K562 (cell line): ENCODE results near the gene CFAP20DC. TPM values are rescaled to one million over a fixed set of nuclear protein-coding genes. Genes with fewer than 3 reads are reported as not detected.

ENCODE experiments used
- ATAC-seq: fragments of 200-7000 bp; cut with Tn5 transposase; 3 replicates; pipeline ENCODE4 v1.9.1; 2020; ENCODE audit warnings: moderate library complexity
- BruUV-seq: library from RNA; stranded (reverse); fragments of 400-500 nt; replicated peaks from 2 replicates; lab custom pipeline; 2021; lab: Mats Ljungman, UMichigan
- CTCF ChIA-PET: fragments of 300-600 bp; formaldehyde crosslinking; extraction: SDS; loops from one replicate; lab custom pipeline; 2021; ENCODE audit warnings: low intra/inter-chr PET ratio; lab: Yijun Ruan, JAX
- POLR2A ChIA-PET: fragments of 300-600, 350-650 bp; sonication (Branson Sonifier 250); formaldehyde crosslinking; extraction: SDS; loops from one replicate; lab custom pipeline; 2021; ENCODE audit warnings: antibody characterized with exemption, inconsistent platforms; lab: Yijun Ruan, JAX
- DNase-seq, 4 experiments: peaks; one replicate each; pipeline versions ENCODE4 v3.0.0 to v3.0.0-alpha.2; 2011 to 2018; ENCODE audit warnings: low spot score in 3 of 4, mixed read lengths in 3 of 4; ENCODE audit errors: extremely low read depth in 1 of 4
- FAIRE-seq: peaks from 2 replicates; lab custom pipeline; 2011; peaks lifted over from hg19 to GRCh38; lab: Jason Lieb, UNC
- H2AFZ ChIP-seq: 2 replicates; pipeline ENCODE4 v1.6.0; 2011; ENCODE audit warnings: low read depth, low read length, control low read depth, inconsistent platforms
- H3K27ac ChIP-seq: fragments of 200-600 bp; 3 replicates; pipeline ENCODE4 v1.8.0; 2011; ENCODE audit warnings: low read depth, mild to moderate bottlenecking, control low read depth, inconsistent platforms, low read length, moderate library complexity, mixed read lengths; ENCODE audit errors: extremely low read depth
- H3K27me3 ChIP-seq, 2 experiments: fragments of 300-600 bp in 1 of 2; 2 replicates in 1 of 2; 3 replicates in 1 of 2; pipeline versions ENCODE4 v1.6.0 to v1.8.0; 2011; ENCODE audit warnings: inconsistent platforms in 2 of 2, low read length in 2 of 2, mild to moderate bottlenecking in 1 of 2, mixed read lengths in 1 of 2, moderate library complexity in 1 of 2; ENCODE audit not compliant: control insufficient read depth in 2 of 2, insufficient read depth in 2 of 2
- H3K36me3 ChIP-seq: fragments of 300-600 bp; 3 replicates; pipeline ENCODE4 v1.8.0; 2011; ENCODE audit warnings: mild to moderate bottlenecking, low read length, inconsistent platforms; ENCODE audit not compliant: control insufficient read depth, insufficient read depth
- H3K4me1 ChIP-seq, 2 experiments: fragments of 200-600 bp in 1 of 2; replicated peaks in 1 of 2; 2 replicates in 1 of 2; 3 replicates in 1 of 2; pipeline versions ENCODE4 v1.5.1 to v1.8.0; 2011; ENCODE audit warnings: inconsistent platforms in 2 of 2, low read length in 2 of 2, mild to moderate bottlenecking in 1 of 2, mixed read lengths in 1 of 2, moderate library complexity in 1 of 2; ENCODE audit not compliant: control insufficient read depth in 2 of 2, insufficient read depth in 2 of 2
- H3K4me2 ChIP-seq: 2 replicates; pipeline ENCODE4 v1.6.1; 2011; ENCODE audit warnings: low read length, control low read depth, inconsistent platforms, mixed read lengths; ENCODE audit not compliant: insufficient read depth
- H3K4me3 ChIP-seq: fragments of 200-600 bp; sonication (generic), shearing (Covaris generic); 2 replicates; pipeline ENCODE4 v1.5.1; 2016; ENCODE audit warnings: control low read depth, inconsistent platforms
- H3K79me2 ChIP-seq: fragments of 200-600 bp; 3 replicates; pipeline ENCODE4 v1.8.0; 2011; ENCODE audit warnings: low read length, inconsistent platforms; ENCODE audit not compliant: control insufficient read depth, insufficient read depth
- H3K9ac ChIP-seq, 2 experiments: 2 replicates each; pipeline versions ENCODE4 v1.6.0 to v1.6.1; 2011; ENCODE audit warnings: low read depth in 2 of 2, low read length in 2 of 2, control low read depth in 1 of 2, inconsistent platforms in 1 of 2, mild to moderate bottlenecking in 1 of 2, mixed read lengths in 1 of 2; ENCODE audit not compliant: insufficient read depth in 1 of 2
- H3K9me1 ChIP-seq: one replicate; pipeline ENCODE4 v1.6.0; 2011; ENCODE audit warnings: inconsistent platforms, mild to moderate bottlenecking, low read length, moderate library complexity; ENCODE audit not compliant: control insufficient read depth, insufficient read depth
- H3K9me3 ChIP-seq: replicated peaks from 2 replicates; pipeline ENCODE4 v1.5.1; 2011; ENCODE audit warnings: low read depth, low read length, inconsistent platforms; ENCODE audit not compliant: control insufficient read depth, insufficient read depth
- H4K20me1 ChIP-seq: replicated peaks from 2 replicates; pipeline ENCODE4 v1.6.1; 2011; ENCODE audit warnings: low read length, inconsistent platforms, mixed read lengths; ENCODE audit not compliant: control insufficient read depth, insufficient read depth
- CREB1 ChIP-seq, 2 experiments: sonication (generic) in 1 of 2; formaldehyde crosslinking in 1 of 2; IDR thresholded peaks; 2 replicates each; pipeline versions ENCODE4 v1.6.1 to v1.8.0; 2012 to 2022; ENCODE audit warnings: inconsistent platforms in 1 of 2, mild to moderate bottlenecking in 1 of 2, missing genetic modification reagents in 1 of 2, moderate library complexity in 1 of 2
- FOXK2 ChIP-seq, 2 experiments: fragments of 450-650 bp; IDR thresholded peaks in 1 of 2; conservative IDR thresholded peaks in 1 of 2; 2 replicates each; pipeline ENCODE4 v1.6.1; 2016; ENCODE audit warnings: low read depth in 2 of 2, mild to moderate bottlenecking in 1 of 2
- GATA2 ChIP-seq: sonication (generic); formaldehyde crosslinking; IDR thresholded peaks from 2 replicates; pipeline ENCODE4 v1.4.0; 2020; ENCODE audit warnings: mild to moderate bottlenecking, missing genetic modification reagents
- MTA3 ChIP-seq: fragments of 450-650 bp; formaldehyde crosslinking; IDR thresholded peaks from 2 replicates; pipeline ENCODE4 v1.6.1; 2017; ENCODE audit warnings: mild to moderate bottlenecking, borderline replicate concordance
- PHB ChIP-seq: fragments of 250-450 bp; sonication (Bioruptor Pico); IDR thresholded peaks from 2 replicates; pipeline ENCODE4 v1.5.0; 2021
- PKNOX1 ChIP-seq: fragments of 450-650 bp; IDR thresholded peaks from 2 replicates; pipeline ENCODE4 v1.6.1; 2016
- POLR2G ChIP-seq: fragments of 200-400 bp; formaldehyde crosslinking; IDR thresholded peaks from 2 replicates; pipeline ENCODE4 v1.6.1; 2017; ENCODE audit warnings: low read depth, mild to moderate bottlenecking, antibody characterized with exemption, low read length, moderate library complexity
- RBFOX2 ChIP-seq: fragments of 200-400 bp; formaldehyde crosslinking; IDR thresholded peaks from 2 replicates; pipeline ENCODE4 v1.6.1; 2017; ENCODE audit warnings: low read depth, mild to moderate bottlenecking, low read length, moderate library complexity
- ZBTB49 ChIP-seq: sonication (generic); formaldehyde crosslinking; IDR thresholded peaks from 2 replicates; pipeline ENCODE4 v1.8.0; 2022; ENCODE audit warnings: missing genetic modification reagents, mild to moderate bottlenecking, borderline replicate concordance
- ZFX ChIP-seq: sonication (generic); formaldehyde crosslinking; IDR thresholded peaks from 2 replicates; pipeline ENCODE4 v1.8.0; 2022; ENCODE audit warnings: mild to moderate bottlenecking, missing genetic modification reagents, moderate library complexity
- ZNF224 ChIP-seq: sonication (generic); formaldehyde crosslinking; IDR thresholded peaks from 2 replicates; pipeline ENCODE4 v1.8.0; 2022; ENCODE audit warnings: mild to moderate bottlenecking, missing genetic modification reagents
- ZNF717 ChIP-seq: fragments of 250-450 bp; sonication (Bioruptor Pico); IDR thresholded peaks from 2 replicates; pipeline ENCODE4 v1.5.0; 2021
- WGBS: fragments of 100-300 bp; shearing (Covaris generic); methylation state at CpG from one replicate; pipeline ENCODE4 v1.1.6; 2016; ENCODE audit warnings: low coverage, mixed read lengths; ENCODE audit not compliant: insufficient coverage; ENCODE audit errors: missing lambda C conversion rate; 5-methylcytosine and 5-hydroxymethylcytosine counted together
- in situ Hi-C: fragments of 300-500 bp; cut with MboI; formaldehyde crosslinking; loops from 4 replicates; pipeline ENCODE4 v1.15.0; 2018; ENCODE audit warnings: inconsistent platforms, mixed read lengths
- intact Hi-C: fragments of 100-400 bp; cut with micrococcal nuclease; formaldehyde crosslinking; loops from 2 replicates; pipeline ENCODE4 v1.14.2; 2022
- polyA plus RNA-seq, 8 experiments: library from polyadenylated mRNA; depleted of rRNA in 4 of 8; stranded (reverse) in 5 of 8; unstranded in 3 of 8; fragments of >200 nt; fragmentation: Nextera tagmentation in 2 of 8; fragmentation: Illumina TruSeq in 1 of 8; extraction: Ambion mirVana in 2 of 8; extraction: Trizol in 1 of 8; gene quantifications; 2 replicates each; pipeline versions ENCODE4 v1.2.1 to v1.2.3, GENCODE V29; 2011 to 2014; ENCODE audit warnings: inconsistent platforms in 1 of 8, missing spikeins in 1 of 8
- total RNA-seq, 7 experiments: library from RNA; depleted of rRNA in 6 of 7; stranded (reverse); fragments of >200 nt in 6 of 7; fragmentation: Illumina TruSeq in 2 of 7; extraction: Trizol in 2 of 7; gene quantifications; 2 replicates each; pipeline versions ENCODE4 v1.2.1 to v1.2.3, GENCODE V29; 2011 to 2021; ENCODE audit warnings: low replicate concordance in 1 of 7

CFAP20DC gene
- total and polyA plus RNA-seq, 9 of the 15 experiments (the other 6 are each of a cell fraction or from before 2014, with no cell fraction given): 1.6 to 5.9 (median 4.6) TPM

- 39% methylated on average over 4 of the region's 4 CpGs for WGBS
- TF ChIP-seq RBFOX2 (no peak), GATA2 (no peak), POLR2G (no peak), MTA3 (no peak), ZFX (no peak), ZNF717 (CRISPR knock-in tag) (no peak), PHB (CRISPR knock-in tag) (no peak), ZNF224 (CRISPR knock-in tag) (no peak)
- Histone ChIP-seq H3K9ac (no peak overlapping the region), H3K4me3 (no peak overlapping the region), H3K4me2 (no peak overlapping the region), H3K27me3 (no peaks in the 10 kb centered on the region), H3K4me1 (no peaks in the 10 kb centered on the region), H3K36me3 (no peaks in the 10 kb centered on the region), H2AFZ (no peak overlapping the region), H3K9me3 (no peaks in the 10 kb centered on the region), H3K27ac (no peak overlapping the region), H3K9me1 (no peaks in the 10 kb centered on the region), H3K79me2 (no peaks in the 10 kb centered on the region), H4K20me1 (no peaks in the 10 kb centered on the region)
- no TSS peak for BruUV-seq
- ATAC-seq (no peak), DNase-seq (no peak), FAIRE-seq (no peak)
- ChIA-PET POLR2A (interaction anchor here (0.8 kb wide), 1 partner anchor 12 kb away, joined by 3 read pairs; no protein-coding TSS in a partner anchor), CTCF (no interaction called here)
- intact Hi-C loops (no loop called here), in situ Hi-C loops (no loop called here)
These were observed 327.3 kb downstream of the CFAP20DC start for GRCh38 chr3:58722561-58722960.

GRCh38 chr3:58720526-58720925 lies 329.3 kb downstream of the CFAP20DC start:
- CTCF ChIA-PET: no interaction called here
- no peaks in the 10 kb centered on the region for H3K27me3 ChIP-seq
- H3K36me3 ChIP-seq: no peaks in the 10 kb centered on the region
- H3K9ac ChIP-seq: no peak overlapping the region
- H4K20me1 ChIP-seq: no peaks in the 10 kb centered on the region
- no peak for ATAC-seq
- no peaks in the 10 kb centered on the region for H3K79me2 ChIP-seq
- no peaks in the 10 kb centered on the region for H3K4me1 ChIP-seq
- intact Hi-C loops: no loop called here
- BruUV-seq: no TSS peak
- DNase-seq: no peak
- no peak overlapping the region for H3K27ac ChIP-seq
- FAIRE-seq: no peak
- POLR2A ChIA-PET: no interaction called here
- H3K4me2 ChIP-seq: no peak overlapping the region
- TF ChIP-seq CREB1 (IDR thresholded peaks at IDR 0.05) (no peak), CREB1 (CRISPR knock-in tag; IDR thresholded peaks at IDR 0.05) (no peak), ZBTB49 (no peak), FOXK2 (conservative IDR thresholded peaks at IDR 0.05 in 1 of 2, IDR thresholded peaks at IDR 0.05 in 1 of 2; ENCODE audit: low read depth in 2 of 2) (no peak), PKNOX1 (no peak)
- no peak overlapping the region for H2AFZ ChIP-seq
- 35% methylated on average over 2 of the region's 3 CpGs for WGBS
- H3K9me1 ChIP-seq: no peaks in the 10 kb centered on the region
- in situ Hi-C loops: no loop called here
- no peaks in the 10 kb centered on the region for H3K9me3 ChIP-seq
- H3K4me3 ChIP-seq: no peak overlapping the region
